ENCODE results near the gene CLINT1.

GRCh38 chr5:157903117-157903450 is 44.1 kb upstream of the CLINT1 start:
- TF ChIP-seq CTCF (IDR thresholded peaks at IDR 0.05) = no peak
- TF ChIP-seq POLR2A (IDR thresholded peaks at IDR 0.05) = no peak
